IPS-18a (cell line): ENCODE measurements around the gene AQP1.

Source experiments
- H3K27ac ChIP-seq: one replicate; pipeline ENCODE4 v1.5.1; 2013; ENCODE audit warnings: low read length
- H3K27me3 ChIP-seq: one replicate; pipeline ENCODE4 v1.6.1; 2013; ENCODE audit warnings: mild to moderate bottlenecking, low read length; ENCODE audit not compliant: control insufficient read depth, insufficient read depth
- H3K36me3 ChIP-seq: one replicate; pipeline ENCODE4 v1.6.1; 2013; ENCODE audit warnings: low read depth, low read length; ENCODE audit not compliant: control insufficient read depth
- H3K4me1 ChIP-seq: one replicate; pipeline ENCODE4 v1.6.1; 2013; ENCODE audit warnings: low read depth, low read length; ENCODE audit not compliant: control insufficient read depth
- H3K4me3 ChIP-seq: one replicate; pipeline ENCODE4 v1.5.1; 2013; ENCODE audit warnings: low read length
- H3K9ac ChIP-seq: one replicate; pipeline ENCODE4 v1.6.1; 2013; ENCODE audit warnings: mild to moderate bottlenecking, low read length, moderate library complexity
- H3K9me3 ChIP-seq: one replicate; pipeline ENCODE4 v1.6.1; 2013; ENCODE audit warnings: low read depth, low read length; ENCODE audit not compliant: control insufficient read depth

Gene AQP1

GRCh38 chr7:30900053-30900452, 11.6 kb upstream of the AQP1 start:
- Histone ChIP-seq H3K4me1 (no peaks in the 10 kb centered on the region), H3K4me3 (no peak overlapping the region), H3K27ac (no peak overlapping the region), H3K9me3 (no peaks in the 10 kb centered on the region), H3K36me3 (no peaks in the 10 kb centered on the region), H3K27me3 (no peaks in the 10 kb centered on the region), H3K9ac (no peak overlapping the region)

- Histone ChIP-seq H3K27me3 (no peaks in the 10 kb centered on the region), H3K9me3 (no peaks in the 10 kb centered on the region), H3K9ac (no peak overlapping the region), H3K4me3 (no peak overlapping the region), H3K4me1 (no peaks in the 10 kb centered on the region), H3K27ac (no peak overlapping the region), H3K36me3 (no peaks in the 10 kb centered on the region)
Observed at GRCh38 chr7:30900803-30901362, 10.8 kb upstream of the AQP1 start.

GRCh38 chr7:30901856-30902255, 9.8 kb upstream of the AQP1 start:
- H3K4me1 ChIP-seq = no peaks in the 10 kb centered on the region
- H3K9me3 ChIP-seq = no peaks in the 10 kb centered on the region
- H3K27ac ChIP-seq = no peak overlapping the region
- H3K36me3 ChIP-seq = no peaks in the 10 kb centered on the region
- no peaks in the 10 kb centered on the region for H3K27me3 ChIP-seq
- no peak overlapping the region for H3K4me3 ChIP-seq
- no peak overlapping the region for H3K9ac ChIP-seq

DNA sequence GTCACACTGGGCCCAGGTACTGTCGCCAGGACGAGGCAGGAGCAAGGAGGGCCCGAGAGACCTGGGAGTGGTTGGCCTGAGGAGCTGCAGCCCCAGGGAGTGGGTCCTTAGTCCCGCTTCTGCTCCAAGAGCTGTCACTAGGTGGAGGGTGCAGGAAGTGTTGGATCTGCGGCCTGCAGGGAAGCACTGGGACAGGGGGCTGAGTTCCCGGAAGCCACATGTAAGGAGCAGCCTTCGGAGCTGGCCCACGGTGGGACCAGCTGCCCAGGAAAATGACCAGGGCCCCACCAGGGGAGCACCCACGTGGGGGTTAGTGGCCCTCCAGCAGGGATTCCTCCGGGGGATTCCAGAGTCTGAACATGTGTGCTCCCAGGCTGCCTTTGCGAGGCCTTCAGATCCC, 9.2 kb upstream of the AQP1 start:
- Histone ChIP-seq H3K27ac (no peak overlapping the region), H3K36me3 (no peaks in the 10 kb centered on the region), H3K9ac (no peak overlapping the region), H3K27me3 (no peaks in the 10 kb centered on the region), H3K4me3 (no peak overlapping the region), H3K9me3 (no peaks in the 10 kb centered on the region), H3K4me1 (no peaks in the 10 kb centered on the region)

DNA sequence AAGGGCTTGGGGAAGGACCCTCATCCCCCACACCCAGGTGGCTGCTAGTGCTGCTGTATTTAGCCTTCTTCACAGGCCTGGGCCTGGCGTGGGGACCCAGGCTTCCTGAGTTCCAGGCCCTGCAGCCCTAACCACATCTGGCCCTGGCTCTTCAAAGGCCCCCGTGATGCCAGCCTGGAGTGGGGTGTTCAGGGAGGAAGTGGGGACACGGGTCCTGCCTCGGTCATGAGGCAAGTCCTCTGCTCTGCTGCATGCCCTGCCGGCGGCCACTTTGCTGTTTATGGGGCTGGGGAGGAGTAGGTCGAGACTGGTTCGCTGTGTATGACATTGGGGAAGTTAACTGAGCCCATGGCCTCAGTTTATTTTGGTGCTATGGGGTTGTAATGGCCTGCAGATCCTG, 8.5 kb upstream of the AQP1 start:
- Histone ChIP-seq H3K27me3 (no peaks in the 10 kb centered on the region), H3K36me3 (no peaks in the 10 kb centered on the region), H3K9me3 (no peaks in the 10 kb centered on the region), H3K27ac (no peak overlapping the region), H3K4me1 (no peaks in the 10 kb centered on the region), H3K4me3 (no peak overlapping the region), H3K9ac (no peak overlapping the region)

- no peaks in the 10 kb centered on the region for H3K9me3 ChIP-seq
- H3K9ac ChIP-seq = no peak overlapping the region
- no peaks in the 10 kb centered on the region for H3K27me3 ChIP-seq
- no peaks in the 10 kb centered on the region for H3K36me3 ChIP-seq
- no peak overlapping the region for H3K27ac ChIP-seq
- H3K4me3 ChIP-seq = no peak overlapping the region
- H3K4me1 ChIP-seq = no peaks in the 10 kb centered on the region
Observed at GRCh38 chr7:30904561-30904960, 7.1 kb upstream of the AQP1 start.

DNA sequence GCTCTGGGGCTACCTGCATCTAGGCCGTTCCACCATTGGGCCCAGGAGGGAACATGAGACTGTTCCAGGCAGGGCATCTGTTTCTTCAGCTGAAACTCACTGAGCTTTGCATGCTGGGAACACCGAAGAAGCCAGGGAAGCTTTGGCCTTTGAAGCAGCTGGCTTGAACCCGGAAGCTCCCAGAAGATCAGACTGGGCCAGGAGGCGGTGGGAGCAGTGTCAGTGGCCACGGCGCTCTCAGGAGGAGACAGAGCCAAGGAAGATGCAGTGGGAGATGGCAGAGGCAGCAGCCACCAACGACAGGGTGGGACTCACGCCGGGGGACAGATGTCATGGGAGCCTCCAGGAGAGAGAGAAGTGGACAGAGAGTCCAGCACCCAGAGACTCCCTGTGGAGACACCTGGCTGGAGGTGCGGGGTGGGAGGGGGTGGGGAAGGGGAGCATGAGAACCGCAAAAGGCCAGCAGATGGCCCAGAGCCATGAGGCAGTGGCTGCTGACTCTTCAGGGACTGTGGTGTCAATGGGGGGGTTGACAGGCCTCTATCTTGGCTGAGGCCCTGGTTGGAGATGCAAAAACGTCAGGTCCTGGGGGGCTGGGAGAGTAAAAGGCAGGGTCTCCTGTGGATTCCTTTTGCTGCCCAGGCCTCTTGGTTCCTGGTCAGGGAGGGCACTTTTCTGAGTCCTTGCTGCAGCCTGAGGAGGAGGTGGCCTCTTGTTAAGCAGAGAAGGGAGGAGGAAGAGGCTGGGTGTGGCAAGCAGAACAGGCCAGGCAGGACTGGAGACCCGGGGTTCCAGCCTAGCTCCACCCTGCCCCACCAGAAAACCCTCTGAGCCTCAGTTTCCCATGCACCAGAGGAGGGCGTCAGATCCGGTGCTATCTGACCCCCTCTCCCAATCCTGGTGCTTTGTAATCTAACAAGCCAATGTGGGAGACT, 6.3 kb upstream of the AQP1 start:
- Histone ChIP-seq H3K36me3 (no peaks in the 10 kb centered on the region), H3K27me3 (no peaks in the 10 kb centered on the region), H3K9me3 (no peaks in the 10 kb centered on the region), H3K27ac (no peak overlapping the region), H3K4me1 (no peaks in the 10 kb centered on the region), H3K4me3 (no peak overlapping the region), H3K9ac (no peak overlapping the region)

GRCh38 chr7:30906014-30906413, 5.6 kb upstream of the AQP1 start:
- no peaks in the 10 kb centered on the region for H3K27me3 ChIP-seq
- H3K4me3 ChIP-seq = no peak overlapping the region
- no peaks in the 10 kb centered on the region for H3K36me3 ChIP-seq
- H3K27ac ChIP-seq = no peak overlapping the region
- no peaks in the 10 kb centered on the region for H3K9me3 ChIP-seq
- H3K9ac ChIP-seq = no peak overlapping the region
- H3K4me1 ChIP-seq = no peaks in the 10 kb centered on the region

DNA sequence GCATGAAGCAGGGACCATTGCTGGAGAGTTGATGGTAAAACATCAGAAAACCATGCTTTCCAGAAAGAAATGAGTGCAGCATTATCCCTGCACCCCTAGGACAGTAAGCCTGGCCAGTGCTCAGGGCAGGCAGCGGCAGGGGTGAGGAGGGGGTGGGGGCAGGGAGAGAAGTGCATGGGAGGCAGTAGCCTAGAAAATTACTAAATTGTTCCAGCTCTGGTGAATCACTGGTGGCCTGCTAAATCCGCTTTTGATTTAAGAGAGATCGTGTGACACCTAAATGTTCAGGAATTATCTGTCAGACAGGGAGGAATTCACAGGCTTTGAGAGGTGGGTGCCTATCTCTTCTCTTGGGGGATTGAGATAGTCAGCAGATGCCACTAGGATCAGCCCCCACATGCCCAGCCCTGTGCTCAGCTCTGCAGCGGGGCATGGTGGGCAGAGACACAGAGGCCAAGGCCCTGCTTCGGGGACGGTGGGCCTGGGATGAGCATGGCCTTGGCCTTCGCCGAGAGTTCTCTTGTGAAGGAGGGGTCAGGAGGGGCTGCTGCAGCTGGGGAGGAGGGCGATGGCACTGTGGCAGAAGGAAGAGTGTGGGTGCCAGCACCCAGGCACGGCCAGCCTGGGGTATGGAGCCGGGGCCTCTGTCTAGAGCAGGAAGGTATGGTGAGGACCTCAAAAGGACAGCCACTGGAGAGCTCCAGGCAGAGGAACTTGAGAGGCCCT, 5.0 kb upstream of the AQP1 start:
- Histone ChIP-seq H3K27ac (no peak overlapping the region), H3K27me3 (no peaks in the 10 kb centered on the region), H3K4me1 (no peaks in the 10 kb centered on the region), H3K4me3 (no peak overlapping the region), H3K36me3 (no peaks in the 10 kb centered on the region), H3K9ac (no peak overlapping the region), H3K9me3 (no peaks in the 10 kb centered on the region)

DNA sequence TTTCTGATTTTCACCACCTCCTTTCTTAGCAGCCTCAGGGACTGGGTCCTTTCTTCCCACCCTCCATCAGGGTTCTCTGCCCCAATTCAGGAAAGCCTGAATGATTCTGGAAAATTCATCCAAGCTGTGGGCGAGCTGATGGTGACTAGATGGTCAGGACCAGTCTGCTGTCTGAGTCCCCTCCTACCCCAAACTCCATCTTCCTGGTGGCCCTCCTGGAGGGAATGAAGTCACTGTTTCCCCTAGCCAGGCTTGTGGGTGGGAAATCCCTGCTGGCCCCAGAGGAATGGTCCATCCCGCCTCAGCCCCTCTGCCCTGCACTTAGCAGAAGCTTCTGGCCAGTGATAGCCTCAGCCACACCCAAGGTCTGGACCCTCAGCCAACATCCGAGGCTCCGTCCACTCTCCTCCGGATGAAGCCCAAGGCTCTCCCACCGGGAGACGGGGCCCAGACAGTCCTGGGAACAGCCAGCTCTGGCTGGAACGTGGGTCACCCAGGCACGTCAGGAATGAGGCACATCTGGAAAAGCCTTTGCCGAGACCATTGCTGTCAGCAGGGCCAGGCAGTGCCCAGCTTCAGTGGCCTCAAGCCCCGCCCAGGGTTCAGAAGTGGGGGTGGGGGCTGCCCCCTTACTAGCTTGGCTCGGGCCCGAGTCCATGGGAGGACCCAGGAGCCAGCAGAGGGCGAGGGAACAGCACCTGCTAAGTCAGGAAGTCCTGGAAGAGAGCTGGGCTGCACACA, 4.0 kb upstream of the AQP1 start:
- no peaks in the 10 kb centered on the region for H3K27me3 ChIP-seq
- no peaks in the 10 kb centered on the region for H3K9me3 ChIP-seq
- no peak overlapping the region for H3K9ac ChIP-seq
- H3K27ac ChIP-seq = no peak overlapping the region
- no peaks in the 10 kb centered on the region for H3K36me3 ChIP-seq
- H3K4me1 ChIP-seq = no peaks in the 10 kb centered on the region
- H3K4me3 ChIP-seq = no peak overlapping the region

- H3K36me3 ChIP-seq = no peaks in the 10 kb centered on the region
- H3K9ac ChIP-seq = no peak overlapping the region
- H3K9me3 ChIP-seq = no peaks in the 10 kb centered on the region
- no peak overlapping the region for H3K27ac ChIP-seq
- H3K27me3 ChIP-seq = no peaks in the 10 kb centered on the region
- H3K4me1 ChIP-seq = no peaks in the 10 kb centered on the region
- no peak overlapping the region for H3K4me3 ChIP-seq
Observed at GRCh38 chr7:30908681-30909080, 3.0 kb upstream of the AQP1 start.
